GM12801 (cell line): ENCODE results near the gene SLC51B.

Experiments
- CTCF ChIP-seq: IDR thresholded peaks from one replicate; pipeline ENCODE4 v1.5.1; 2011; ENCODE audit warnings: control low read depth; ENCODE audit not compliant: insufficient read length; ENCODE audit errors: extremely low read depth

Gene SLC51B

GRCh38 chr15:65096481-65097385 lies 51.5 kb downstream of the SLC51B start:
- TF ChIP-seq CTCF = no peak

GRCh38 chr15:65097651-65098263 lies 52.6 kb downstream of the SLC51B start:
- no peak for TF ChIP-seq CTCF

- no peak for TF ChIP-seq CTCF
Measured at GRCh38 chr15:65099336-65099735, 54.1 kb downstream of the SLC51B start.

GRCh38 chr15:65100442-65100841 lies 55.3 kb downstream of the SLC51B start:
- TF ChIP-seq CTCF = no peak

GRCh38 chr15:65101411-65101890 lies 56.3 kb downstream of the SLC51B start:
- TF ChIP-seq CTCF = no peak

- TF ChIP-seq CTCF = no peak
Measured at GRCh38 chr15:65101891-65102708, 56.9 kb downstream of the SLC51B start.

GRCh38 chr15:65102912-65103311 lies 57.7 kb downstream of the SLC51B start:
- no peak for TF ChIP-seq CTCF
